HCT116 (cell line): ENCODE results near the gene MYLIP.

Experiments used
- POLR2A ChIP-seq: IDR thresholded peaks from 2 replicates; pipeline ENCODE4 v1.7.0; 2011; ENCODE audit warnings: borderline replicate concordance; ENCODE audit not compliant: insufficient read depth, insufficient read length; ENCODE audit errors: extremely low read depth
- TF ChIP-seq, protein P1 (sequence below), 3 experiments: fragments of 200-600 bp in 1 of 3; sonication (generic) in 1 of 3; IDR thresholded peaks in 2 of 3; conservative IDR thresholded peaks in 1 of 3; 2 replicates each; pipeline ENCODE4 v1.5.1; 2012 to 2017; ENCODE audit warnings: low read depth in 2 of 3, low read length in 2 of 3, antibody characterized with exemption in 1 of 3, borderline replicate concordance in 1 of 3, control low read depth in 1 of 3, mild to moderate bottlenecking in 1 of 3, mixed read lengths in 1 of 3, mixed run types in 1 of 3, moderate library complexity in 1 of 3; ENCODE audit not compliant: insufficient read depth in 1 of 3

- no peak for TF ChIP-seq POLR2A
- TF ChIP-seq, protein P1, sequence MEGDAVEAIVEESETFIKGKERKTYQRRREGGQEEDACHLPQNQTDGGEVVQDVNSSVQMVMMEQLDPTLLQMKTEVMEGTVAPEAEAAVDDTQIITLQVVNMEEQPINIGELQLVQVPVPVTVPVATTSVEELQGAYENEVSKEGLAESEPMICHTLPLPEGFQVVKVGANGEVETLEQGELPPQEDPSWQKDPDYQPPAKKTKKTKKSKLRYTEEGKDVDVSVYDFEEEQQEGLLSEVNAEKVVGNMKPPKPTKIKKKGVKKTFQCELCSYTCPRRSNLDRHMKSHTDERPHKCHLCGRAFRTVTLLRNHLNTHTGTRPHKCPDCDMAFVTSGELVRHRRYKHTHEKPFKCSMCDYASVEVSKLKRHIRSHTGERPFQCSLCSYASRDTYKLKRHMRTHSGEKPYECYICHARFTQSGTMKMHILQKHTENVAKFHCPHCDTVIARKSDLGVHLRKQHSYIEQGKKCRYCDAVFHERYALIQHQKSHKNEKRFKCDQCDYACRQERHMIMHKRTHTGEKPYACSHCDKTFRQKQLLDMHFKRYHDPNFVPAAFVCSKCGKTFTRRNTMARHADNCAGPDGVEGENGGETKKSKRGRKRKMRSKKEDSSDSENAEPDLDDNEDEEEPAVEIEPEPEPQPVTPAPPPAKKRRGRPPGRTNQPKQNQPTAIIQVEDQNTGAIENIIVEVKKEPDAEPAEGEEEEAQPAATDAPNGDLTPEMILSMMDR (IDR thresholded peaks at IDR 0.05 in 2 of 3, conservative IDR thresholded peaks at IDR 0.05 in 1 of 3; ENCODE audit: borderline replicate concordance in 1 of 3, insufficient read depth in 1 of 3, low read depth in 2 of 3, low read length in 2 of 3), result no peak
Measured at GRCh38 chr6:16180696-16181438, 52.0 kb downstream of the MYLIP start.
